ENCODE results near the gene OPCML.

Gene OPCML

GRCh38 chr11:133337951-133338418 lies 194.3 kb downstream of the OPCML start:
- in situ Hi-C loops (cut with MboI; ENCODE audit: low sequenced_read_pairs) = no loop called here
- Histone ChIP-seq H3K4me3 (no peak overlapping the region), H3K9me3 (no peaks in the 10 kb centered on the region), H3K27me3 (ENCODE audit: low read depth) (no peaks in the 10 kb centered on the region), H3K4me1 (no peaks in the 10 kb centered on the region), H3K36me3 (replicated peaks) (no peaks in the 10 kb centered on the region)
- DNase-seq (ENCODE audit: low spot score in 2 of 2) = no peak

GRCh38 chr11:133337193-133337592 lies 195.1 kb downstream of the OPCML start:
- Histone ChIP-seq H3K36me3 (replicated peaks) (no peaks in the 10 kb centered on the region), H3K4me1 (no peaks in the 10 kb centered on the region), H3K27me3 (ENCODE audit: low read depth) (no peaks in the 10 kb centered on the region), H3K4me3 (no peak overlapping the region), H3K9me3 (no peaks in the 10 kb centered on the region)
- in situ Hi-C loops (cut with MboI; ENCODE audit: low sequenced_read_pairs) = no loop called here
- no peak for DNase-seq (ENCODE audit: low spot score in 2 of 2)

GRCh38 chr11:133331031-133331430 lies 201.3 kb downstream of the OPCML start:
- in situ Hi-C loops (cut with MboI; ENCODE audit: low sequenced_read_pairs) = no loop called here
- Histone ChIP-seq H3K36me3 (replicated peaks) (no peaks in the 10 kb centered on the region), H3K27me3 (ENCODE audit: low read depth) (no peaks in the 10 kb centered on the region), H3K4me1 (no peaks in the 10 kb centered on the region), H3K4me3 (no peak overlapping the region), H3K9me3 (no peaks in the 10 kb centered on the region)
- no peak for DNase-seq (ENCODE audit: low spot score in 2 of 2)

GRCh38 chr11:133326849-133327248 lies 205.5 kb downstream of the OPCML start:
- in situ Hi-C loops (cut with MboI; ENCODE audit: low sequenced_read_pairs) = no loop called here
- Histone ChIP-seq H3K36me3 (replicated peaks) (no peaks in the 10 kb centered on the region), H3K4me1 (no peaks in the 10 kb centered on the region), H3K27me3 (ENCODE audit: low read depth) (no peaks in the 10 kb centered on the region), H3K4me3 (no peak overlapping the region), H3K9me3 (no peaks in the 10 kb centered on the region)
- no peak for DNase-seq (ENCODE audit: low spot score in 2 of 2)

DNA sequence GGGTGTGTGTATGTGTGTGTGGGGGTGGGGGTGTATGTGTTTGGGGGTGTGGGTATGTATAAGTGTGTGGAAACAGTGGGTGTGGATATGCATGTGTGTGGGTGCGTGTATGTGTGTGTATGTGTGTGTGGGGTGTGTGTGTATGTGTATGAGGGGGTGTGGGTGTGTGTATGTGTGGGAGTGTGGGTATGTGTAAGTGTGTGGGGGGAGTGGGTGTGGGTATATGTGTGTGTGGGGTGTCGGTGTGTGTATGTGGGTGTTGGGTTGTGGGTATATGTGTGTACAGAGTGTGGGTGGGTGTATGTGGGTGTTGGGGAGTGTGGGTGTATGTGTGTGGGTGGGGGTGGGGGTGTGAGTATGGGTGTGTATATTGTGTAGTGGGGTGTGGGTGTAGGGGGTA lies 206.0 kb downstream of the OPCML start:
- no peaks in the 10 kb centered on the region for H3K4me1 ChIP-seq
- H3K36me3 ChIP-seq (replicated peaks) = no peaks in the 10 kb centered on the region
- H3K27me3 ChIP-seq (ENCODE audit: low read depth) = no peaks in the 10 kb centered on the region
- in situ Hi-C loops (cut with MboI; ENCODE audit: low sequenced_read_pairs) = no loop called here
- no peaks in the 10 kb centered on the region for H3K9me3 ChIP-seq
- no peak overlapping the region for H3K4me3 ChIP-seq
- no peak for DNase-seq (ENCODE audit: low spot score in 2 of 2)

DNA sequence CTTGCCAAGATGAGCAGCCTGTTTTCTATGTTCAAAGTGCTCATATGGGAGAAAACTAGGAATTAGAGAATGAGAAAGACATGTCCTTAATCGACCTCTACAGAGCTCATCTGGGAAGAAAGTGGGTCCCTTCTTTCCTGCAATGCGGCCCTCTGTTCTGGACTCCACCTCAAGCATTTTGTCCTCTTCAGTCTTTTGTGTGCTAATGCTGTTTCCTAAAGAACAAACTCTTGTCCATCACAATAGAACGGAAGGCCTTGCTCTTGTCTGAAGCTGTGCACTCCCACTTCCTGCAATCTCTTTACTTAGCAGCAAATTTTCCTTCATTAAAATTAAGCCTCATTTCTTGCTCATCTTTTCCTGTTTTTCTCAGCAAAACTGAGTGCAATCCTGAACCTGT lies 206.6 kb downstream of the OPCML start:
- DNase-seq (ENCODE audit: low spot score in 2 of 2) = no peak
- Histone ChIP-seq H3K27me3 (ENCODE audit: low read depth) (no peaks in the 10 kb centered on the region), H3K4me1 (no peaks in the 10 kb centered on the region), H3K36me3 (replicated peaks) (no peaks in the 10 kb centered on the region), H3K4me3 (no peak overlapping the region), H3K9me3 (no peaks in the 10 kb centered on the region)
- in situ Hi-C loops (cut with MboI; ENCODE audit: low sequenced_read_pairs) = no loop called here

DNA sequence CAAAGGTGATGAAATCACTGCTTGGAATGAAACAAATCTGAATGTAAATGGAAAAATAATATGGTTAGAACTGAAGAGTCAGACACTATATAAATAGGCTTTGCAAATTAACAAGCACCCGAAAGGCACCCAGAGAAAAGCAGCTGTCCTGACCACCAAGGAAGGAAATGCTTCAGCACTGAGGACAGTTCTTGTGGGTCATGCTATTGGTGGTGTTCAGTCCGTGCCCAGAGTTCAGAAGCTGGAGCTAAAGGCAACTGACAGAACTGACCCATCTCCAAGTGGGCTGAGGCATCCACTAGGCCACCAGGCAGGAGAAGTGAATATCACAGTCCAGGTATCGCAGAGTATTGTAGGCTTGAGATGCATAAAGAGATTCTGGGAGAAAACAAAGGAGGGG lies 208.9 kb downstream of the OPCML start:
- H3K27me3 ChIP-seq (ENCODE audit: low read depth) = no peaks in the 10 kb centered on the region
- H3K9me3 ChIP-seq = no peaks in the 10 kb centered on the region

DNA sequence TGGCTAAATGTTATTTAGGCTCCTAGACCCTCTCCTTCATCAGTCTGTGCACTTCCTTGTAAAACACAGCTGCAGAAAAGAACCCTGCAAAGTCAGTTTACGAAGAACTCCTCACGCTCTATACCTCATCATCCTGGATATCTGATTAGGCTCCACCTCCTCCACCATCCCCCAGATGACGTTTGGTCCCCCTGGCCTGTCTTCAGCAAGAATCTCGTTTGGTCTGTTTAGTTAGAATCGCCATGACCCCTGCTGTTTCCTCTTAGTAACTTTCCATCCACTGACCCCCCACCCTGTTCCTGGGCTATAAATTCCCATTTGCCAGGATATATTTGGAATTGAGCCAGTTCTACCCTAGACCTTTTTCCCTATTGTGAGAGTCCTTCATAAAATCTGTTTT lies 214.1 kb downstream of the OPCML start:
- in situ Hi-C loops (cut with MboI; ENCODE audit: low sequenced_read_pairs) = no loop called here
- H3K27me3 ChIP-seq (ENCODE audit: low read depth) = no peaks in the 10 kb centered on the region
- no peaks in the 10 kb centered on the region for H3K9me3 ChIP-seq
- no peak overlapping the region for H3K4me3 ChIP-seq
- H3K4me1 ChIP-seq = no peaks in the 10 kb centered on the region
- DNase-seq (ENCODE audit: low spot score in 2 of 2) = no peak
- H3K36me3 ChIP-seq (replicated peaks) = no peaks in the 10 kb centered on the region

More for the DNA sequence above, 208.9 kb downstream of the OPCML start:
- no peak overlapping the region for H3K4me3 ChIP-seq
- DNase-seq (ENCODE audit: low spot score in 2 of 2) = no peak
- in situ Hi-C loops (cut with MboI; ENCODE audit: low sequenced_read_pairs) = no loop called here
- no peaks in the 10 kb centered on the region for H3K4me1 ChIP-seq
- no peaks in the 10 kb centered on the region for H3K36me3 ChIP-seq (replicated peaks)

GRCh38 chr11:133311230-133311629 lies 221.1 kb downstream of the OPCML start:
- no peaks in the 10 kb centered on the region for H3K36me3 ChIP-seq (replicated peaks)
- H3K9me3 ChIP-seq = no peaks in the 10 kb centered on the region
- in situ Hi-C loops (cut with MboI; ENCODE audit: low sequenced_read_pairs) = no loop called here
- no peak for DNase-seq (ENCODE audit: low spot score in 2 of 2)
- H3K27me3 ChIP-seq (ENCODE audit: low read depth) = no peaks in the 10 kb centered on the region
- no peaks in the 10 kb centered on the region for H3K4me1 ChIP-seq
- H3K4me3 ChIP-seq = no peak overlapping the region

DNA sequence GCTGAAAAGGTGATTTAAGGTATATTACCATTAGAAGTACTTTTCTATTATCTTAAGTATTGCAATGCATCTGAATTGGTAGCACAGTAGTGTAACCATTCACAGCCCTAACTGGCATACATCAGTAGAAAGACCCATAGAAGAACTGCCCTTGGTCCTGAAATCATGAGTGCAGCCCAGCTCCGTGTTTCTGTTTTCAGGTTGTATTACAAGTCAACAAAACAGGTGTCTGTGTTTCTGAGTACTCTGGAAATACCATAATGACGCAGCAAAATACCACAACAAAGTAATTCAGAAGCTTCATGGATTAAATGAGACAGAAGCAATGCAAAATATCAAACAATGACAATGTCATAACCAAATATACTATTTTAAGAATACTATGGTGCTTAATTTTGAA lies 226.3 kb downstream of the OPCML start:
- in situ Hi-C loops (cut with MboI; ENCODE audit: low sequenced_read_pairs) = no loop called here
- Histone ChIP-seq H3K27me3 (ENCODE audit: low read depth) (no peaks in the 10 kb centered on the region), H3K4me3 (no peak overlapping the region), H3K4me1 (no peaks in the 10 kb centered on the region), H3K36me3 (replicated peaks) (no peaks in the 10 kb centered on the region), H3K9me3 (no peaks in the 10 kb centered on the region)
- DNase-seq (ENCODE audit: low spot score in 2 of 2) = no peak

GRCh38 chr11:133305208-133305956 lies 226.9 kb downstream of the OPCML start:
- Histone ChIP-seq H3K36me3 (replicated peaks) (no peaks in the 10 kb centered on the region), H3K9me3 (no peaks in the 10 kb centered on the region), H3K4me1 (no peaks in the 10 kb centered on the region), H3K27me3 (ENCODE audit: low read depth) (no peaks in the 10 kb centered on the region), H3K4me3 (no peak overlapping the region)
- DNase-seq (ENCODE audit: low spot score in 2 of 2) = no peak
- in situ Hi-C loops (cut with MboI; ENCODE audit: low sequenced_read_pairs) = no loop called here

GRCh38 chr11:133303262-133303661 lies 229.0 kb downstream of the OPCML start:
- in situ Hi-C loops (cut with MboI; ENCODE audit: low sequenced_read_pairs) = no loop called here
- no peaks in the 10 kb centered on the region for H3K9me3 ChIP-seq
- H3K36me3 ChIP-seq (replicated peaks) = no peaks in the 10 kb centered on the region
- DNase-seq (ENCODE audit: low spot score in 2 of 2) = no peak
- no peaks in the 10 kb centered on the region for H3K4me1 ChIP-seq
- H3K4me3 ChIP-seq = no peak overlapping the region
- H3K27me3 ChIP-seq (ENCODE audit: low read depth) = no peaks in the 10 kb centered on the region

DNA sequence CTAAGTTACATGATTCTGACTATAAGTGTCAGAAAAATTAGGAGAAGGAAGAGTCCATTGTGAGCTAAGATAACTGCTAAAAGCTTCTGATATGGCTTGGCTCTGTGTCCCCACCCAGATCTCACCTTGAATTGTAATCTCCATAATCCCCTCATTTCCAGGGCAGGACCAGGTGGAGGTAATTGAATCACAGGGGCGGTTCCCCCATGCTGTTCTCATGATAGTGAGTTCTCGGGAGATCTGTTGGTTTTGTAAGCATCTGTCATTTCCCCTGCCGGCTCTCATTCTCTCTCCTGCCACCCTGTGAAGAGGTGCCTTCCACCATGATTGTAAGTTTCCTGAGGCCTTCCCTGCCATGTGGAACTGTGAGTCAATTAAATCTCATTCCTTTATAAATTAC lies 230.2 kb downstream of the OPCML start:
- in situ Hi-C loops (cut with MboI; ENCODE audit: low sequenced_read_pairs) = no loop called here
- no peak overlapping the region for H3K4me3 ChIP-seq
- no peak for DNase-seq (ENCODE audit: low spot score in 2 of 2)
- no peaks in the 10 kb centered on the region for H3K27me3 ChIP-seq (ENCODE audit: low read depth)
- no peaks in the 10 kb centered on the region for H3K4me1 ChIP-seq
- no peaks in the 10 kb centered on the region for H3K9me3 ChIP-seq
- no peaks in the 10 kb centered on the region for H3K36me3 ChIP-seq (replicated peaks)

DNA sequence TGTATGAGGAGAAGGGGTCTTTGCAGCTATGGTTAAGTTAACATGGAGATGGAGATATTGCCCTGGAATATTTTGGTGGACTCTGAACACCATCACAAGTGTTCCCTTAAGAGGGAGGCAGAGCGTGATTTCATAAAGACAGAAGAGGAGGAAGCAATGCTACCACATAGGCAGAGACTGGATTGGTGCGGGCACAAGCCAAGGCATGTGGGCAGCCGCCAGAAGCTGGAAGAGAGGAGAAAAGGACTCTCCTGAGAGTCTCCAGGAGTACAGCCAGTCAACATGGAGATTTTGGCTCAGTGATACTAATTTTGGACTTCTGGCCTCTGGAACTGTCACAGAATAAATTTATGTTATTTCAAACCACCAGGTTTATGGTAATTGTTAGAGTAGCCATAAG lies 231.6 kb downstream of the OPCML start:
- H3K36me3 ChIP-seq (replicated peaks) = no peaks in the 10 kb centered on the region
- no peak for DNase-seq (ENCODE audit: low spot score in 2 of 2)
- H3K4me3 ChIP-seq = no peak overlapping the region
- H3K27me3 ChIP-seq (ENCODE audit: low read depth) = no peaks in the 10 kb centered on the region
- H3K9me3 ChIP-seq = no peaks in the 10 kb centered on the region
- in situ Hi-C loops (cut with MboI; ENCODE audit: low sequenced_read_pairs) = no loop called here
- H3K4me1 ChIP-seq = no peaks in the 10 kb centered on the region

DNA sequence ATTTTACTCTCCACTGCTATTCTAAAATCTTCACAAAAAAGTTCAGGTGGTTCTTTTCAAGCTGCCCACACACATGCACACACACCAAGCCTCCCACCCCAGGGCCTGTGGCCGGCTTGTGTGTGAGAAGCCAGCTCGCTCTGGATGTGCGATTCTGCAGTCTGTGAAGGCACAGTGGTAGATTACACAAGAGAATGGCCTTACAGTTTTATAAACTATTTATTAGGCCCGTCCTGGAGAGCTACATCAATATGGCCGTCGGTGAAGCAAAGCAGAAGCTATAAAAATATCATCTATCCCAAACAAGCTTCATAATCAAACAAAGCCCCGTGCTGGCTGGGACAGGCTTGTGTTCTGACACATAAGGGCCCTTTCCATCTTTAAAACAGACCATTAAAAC lies 240.5 kb downstream of the OPCML start:
- H3K4me3 ChIP-seq = no peak overlapping the region
- no peaks in the 10 kb centered on the region for H3K4me1 ChIP-seq
- in situ Hi-C loops (cut with MboI; ENCODE audit: low sequenced_read_pairs) = no loop called here
- no peaks in the 10 kb centered on the region for H3K36me3 ChIP-seq (replicated peaks)
- no peak for DNase-seq (ENCODE audit: low spot score in 2 of 2)
- no peaks in the 10 kb centered on the region for H3K27me3 ChIP-seq (ENCODE audit: low read depth)
- H3K9me3 ChIP-seq = no peaks in the 10 kb centered on the region
